Right lobe of liver (tissue), 6 donors: ENCODE measurements around the gene KIF9. TPM values are rescaled to one million over a fixed set of nuclear protein-coding genes. Genes with fewer than 3 reads are reported as not detected.

Experiments used
- ATAC-seq, 4 donors: fragments of 200-7000 bp; cut with Tn5 transposase; one replicate each; pipeline ENCODE4 v1.9.1; 2020; ENCODE audit warnings: mild to moderate bottlenecking in 4 of 4, moderate library complexity in 4 of 4
- DNase-seq, 3 donors: peaks; one replicate each; pipeline ENCODE4 v3.0.0-alpha.2; 2020
- H3K27ac ChIP-seq, 3 donors: fragments of 200-600 bp; one replicate each; pipeline ENCODE4 v1.8.0; 2022
- H3K27me3 ChIP-seq, 2 donors: fragments of 200-600 bp; one replicate each; pipeline ENCODE4 v1.8.0; 2022
- H3K36me3 ChIP-seq, 4 donors: fragments of 200-600 bp; sonication (generic) in 1 of 4; one replicate each; pipeline versions ENCODE4 v1.5.1 to v1.8.0; 2017 to 2022; ENCODE audit warnings: control low read depth in 1 of 4
- H3K4me1 ChIP-seq, 4 donors: fragments of 200-600 bp; sonication (generic) in 1 of 4; one replicate each; pipeline versions ENCODE4 v1.5.1 to v1.8.0; 2017 to 2022; ENCODE audit warnings: control low read depth in 1 of 4
- H3K4me3 ChIP-seq, 3 donors: fragments of 200-600 bp; one replicate each; pipeline ENCODE4 v1.8.0; 2022
- H3K9me3 ChIP-seq, 4 donors: fragments of 200-600 bp; sonication (generic) in 1 of 4; one replicate each; pipeline versions ENCODE4 v1.5.1 to v1.8.0; 2017 to 2022; ENCODE audit warnings: control low read depth in 1 of 4
- CTCF ChIP-seq, 4 donors: fragments of 200-600 bp in 3 of 4; fragments of 450-650 bp in 1 of 4; IDR thresholded peaks; one replicate each; pipeline versions ENCODE4 v1.5.1 to v1.8.0; 2016 to 2022; ENCODE audit warnings: antibody characterized with exemption in 4 of 4, mild to moderate bottlenecking in 2 of 4
- POLR2A ChIP-seq: fragments of 450-650 bp; IDR thresholded peaks from one replicate; pipeline ENCODE4 v1.6.1; 2017; ENCODE audit warnings: antibody characterized with exemption, mild to moderate bottlenecking
- WGBS: methylation state at CpG from one replicate; pipeline ENCODE4 v1.1.6; 2018; ENCODE audit warnings: low coverage, low lambda C conversion rate; ENCODE audit not compliant: insufficient coverage; ENCODE audit errors: missing lambda C conversion rate; 5-methylcytosine and 5-hydroxymethylcytosine counted together
- intact Hi-C, 2 donors: fragments of 100-400 bp; cut with DNase I; formaldehyde crosslinking; loops; one replicate each; pipeline versions ENCODE4 v1.11.2 to v1.14.1; 2022
- total RNA-seq, 6 experiments: library from RNA; depleted of rRNA in 2 of 6; stranded (reverse); fragments of >200 nt in 2 of 6; fragmentation: NEBNext Ultra II Directional in 3 of 6; extraction: Animal tissue kit (Norgen Biotek cat#: 25700) in 3 of 6; gene quantifications; one replicate each; pipeline versions ENCODE4 v1.1.0 to v1.2.4, GENCODE V29; 2016 to 2023
- donor health status: DM: no; HTN: yes; CAD: no.
- donor health status: DM: no; HTN: no; CAD: no.
- donor health status: DM: no; HTN: no; CAD: no.
- donor health status: DM: no; HTN: yes; CAD: no.
- donor health status: DM: no; HTN: yes; CAD: no.

Gene KIF9
- total RNA-seq, 6 experiments from 2014 or later, result 2.1 to 4.7 (median 3.2) TPM

- Histone ChIP-seq H3K9me3 (no peaks in the 10 kb centered on the region), H3K36me3 (peaks cover 0 to 9% (median 4%) of the 10 kb centered on the region in 4 donors), H3K4me3 (no peak overlapping the region), H3K4me1 (peaks cover 0 to 13% (median 0%) of the 10 kb centered on the region in 4 donors), H3K27me3 (no peaks in the 10 kb centered on the region), H3K27ac (no peak overlapping the region)
- DNase-seq (no peak), ATAC-seq (no peak)
- TF ChIP-seq POLR2A, result no peak
- no peak for TF ChIP-seq CTCF (IDR thresholded peaks at IDR 0.05)
- intact Hi-C loops, result no loop called here
- WGBS, result 57% methylated on average over 6 of the region's 6 CpGs
Observed at GRCh38 chr3:47288966-47289910, 6.6 kb upstream of the KIF9 start.

GRCh38 chr3:47283591-47284364 is 1.2 kb upstream of the KIF9 start:
- Histone ChIP-seq H3K4me1 (peaks cover 0 to 12% (median 4%) of the 10 kb centered on the region in 4 donors), H3K27me3 (no peaks in the 10 kb centered on the region), H3K27ac (peak overlapping the region in 1 of 3 donors; percentile 96), H3K9me3 (no peaks in the 10 kb centered on the region), H3K4me3 (peak overlapping the region; percentile 71 to 81 (median 81)), H3K36me3 (peaks cover 0 to 9% (median 2%) of the 10 kb centered on the region in 4 donors)
- TF ChIP-seq POLR2A (no peak), CTCF (IDR thresholded peaks at IDR 0.05) (no peak)
- DNase-seq (no peak), ATAC-seq (no peak)
- 33% methylated on average over 8 of the region's 12 CpGs for WGBS
- intact Hi-C loops, result no loop called here

- Histone ChIP-seq H3K27me3 (no peaks in the 10 kb centered on the region), H3K27ac (peak overlapping the region in 2 of 3 donors; percentile 55 to 96), H3K9me3 (no peaks in the 10 kb centered on the region), H3K36me3 (peaks cover 0 to 6% (median under 1%) of the 10 kb centered on the region in 4 donors), H3K4me3 (peak overlapping the region; percentile 71 to 81 (median 81)), H3K4me1 (peaks cover 0 to 12% (median 4%) of the 10 kb centered on the region in 4 donors)
- intact Hi-C loops, result no loop called here
- DNase-seq (peak in 1 of 3 donors; percentile 62), ATAC-seq (peak; percentile 5 to 17 (median 14))
- 2% methylated on average over 7 of the region's 10 CpGs for WGBS
- TF ChIP-seq POLR2A (no peak), CTCF (IDR thresholded peaks at IDR 0.05) (no peak)
Observed at GRCh38 chr3:47283193-47283537, 566 bp upstream of the KIF9 start.

- TF ChIP-seq CTCF (IDR thresholded peaks at IDR 0.05) (no peak), POLR2A (no peak)
- WGBS, result 100% methylated on average over 4 of the region's 5 CpGs
- Histone ChIP-seq H3K36me3 (no peaks in the 10 kb centered on the region), H3K4me3 (no peak overlapping the region), H3K27me3 (no peaks in the 10 kb centered on the region), H3K9me3 (no peaks in the 10 kb centered on the region), H3K27ac (no peak overlapping the region), H3K4me1 (peaks cover 0 to 12% (median 4%) of the 10 kb centered on the region in 4 donors)
- intact Hi-C loops, result no loop called here
- ATAC-seq, result no peak
- DNase-seq, result no peak
Observed at GRCh38 chr3:47280519-47280918, 2.1 kb downstream of the KIF9 start.
